Small intestine (tissue), 7 donors: ENCODE results near the gene COX11. TPM values are rescaled to one million over a fixed set of nuclear protein-coding genes. Genes with fewer than 3 reads are reported as not detected.

Experiments used
- DNase-seq, 2 donors: peaks; one replicate each; pipeline versions ENCODE4 v3.0.0 to v3.0.0-alpha.2; 2013
- FAIRE-seq: peaks from 2 replicates; lab custom pipeline; 2012; peaks lifted over from hg19 to GRCh38; lab: Jason Lieb, UNC
- H3K27ac ChIP-seq, 3 donors: one replicate each; pipeline ENCODE4 v1.5.1; 2013; ENCODE audit warnings: low read length in 2 of 3, mild to moderate bottlenecking in 2 of 3, control low read depth in 1 of 3, inconsistent platforms in 1 of 3, low read depth in 1 of 3, moderate library complexity in 1 of 3
- H3K27me3 ChIP-seq, 3 donors: one replicate each; pipeline ENCODE4 v1.6.1; 2013; ENCODE audit warnings: low read length in 3 of 3, inconsistent platforms in 1 of 3; ENCODE audit not compliant: control insufficient read depth in 3 of 3, insufficient read depth in 3 of 3
- H3K36me3 ChIP-seq, 3 donors: one replicate each; pipeline ENCODE4 v1.6.1; 2013; ENCODE audit warnings: low read length in 3 of 3, inconsistent platforms in 1 of 3, low read depth in 1 of 3, mild to moderate bottlenecking in 1 of 3, moderate library complexity in 1 of 3; ENCODE audit not compliant: control insufficient read depth in 3 of 3, insufficient read depth in 2 of 3
- H3K4me1 ChIP-seq, 3 donors: one replicate each; pipeline ENCODE4 v1.6.1; 2013; ENCODE audit warnings: low read length in 2 of 3, inconsistent platforms in 1 of 3, low read depth in 1 of 3, mild to moderate bottlenecking in 1 of 3, moderate library complexity in 1 of 3; ENCODE audit not compliant: control insufficient read depth in 3 of 3, insufficient read depth in 2 of 3
- H3K4me3 ChIP-seq, 3 donors: one replicate each; pipeline ENCODE4 v1.5.1; 2013; ENCODE audit warnings: low read length in 3 of 3, control low read depth in 1 of 3, inconsistent platforms in 1 of 3, low read depth in 1 of 3, mild to moderate bottlenecking in 1 of 3, moderate library complexity in 1 of 3
- H3K9me3 ChIP-seq, 2 donors: one replicate each; pipeline ENCODE4 v1.6.1; 2013; ENCODE audit warnings: low read depth in 1 of 2, low read length in 1 of 2; ENCODE audit not compliant: control insufficient read depth in 2 of 2, insufficient read depth in 1 of 2
- WGBS, 3 donors: extraction: QIAGEN DNeasy Blood & Tissue Kit; methylation state at CpG; one replicate each; pipeline ENCODE4 v1.1.7; 2013; 5-methylcytosine and 5-hydroxymethylcytosine counted together
- polyA plus RNA-seq, 4 donors: library from polyadenylated mRNA; stranded (reverse) in 3 of 4; unstranded in 1 of 4; fragments of 200-250 nt in 3 of 4; fragments of 120-200 nt in 1 of 4; gene quantifications; one replicate each; pipeline versions ENCODE4 v1.2.1 to v1.2.3, GENCODE V29; 2013
- donor health status: healthy with polysubstance abuse.
- donor health status: control.
- donor health status: control.
- donor health status: Bipolar disorder and iron deficiency.
- donor health status: healthy.

The COX11 gene
- polyA plus RNA-seq, 4 donors, result 26.4 to 118 (median 55.3) TPM

- peaks cover 0 to 9% (median 0%) of the 10 kb centered on the region in 3 donors for H3K4me1 ChIP-seq
- no peak for DNase-seq
- WGBS, 3 donors, result 80 to 85% (median 84%) methylated on average over 3 of the region's 3 CpGs
- H3K4me3 ChIP-seq, result no peak overlapping the region
- no peak overlapping the region for H3K27ac ChIP-seq
- no peaks in the 10 kb centered on the region for H3K27me3 ChIP-seq
- no peaks in the 10 kb centered on the region for H3K9me3 ChIP-seq
- peaks cover 0 to 2% (median 0%) of the 10 kb centered on the region in 3 donors for H3K36me3 ChIP-seq
- FAIRE-seq, result no peak
These were observed 6.3 kb upstream of the COX11 start for GRCh38 chr17:54974759-54975158.

- H3K27me3 ChIP-seq, result no peaks in the 10 kb centered on the region
- FAIRE-seq (no peak), DNase-seq (no peak)
- H3K27ac ChIP-seq, result no peak overlapping the region
- WGBS, 3 donors, result 79 to 86% (median 80%) methylated on average over 3 of the region's 3 CpGs
- H3K36me3 ChIP-seq, result peaks cover 0 to 2% (median 0%) of the 10 kb centered on the region in 3 donors
- H3K9me3 ChIP-seq, result no peaks in the 10 kb centered on the region
- H3K4me1 ChIP-seq, result peaks cover 0 to 15% (median 0%) of the 10 kb centered on the region in 3 donors
- no peak overlapping the region for H3K4me3 ChIP-seq
These were observed 4.1 kb upstream of the COX11 start for GRCh38 chr17:54972406-54973138.

- no peaks in the 10 kb centered on the region for H3K9me3 ChIP-seq
- WGBS, 3 donors, result 81 to 95% (median 93%) methylated on average over 3 of the region's 3 CpGs
- FAIRE-seq, result no peak
- no peak for DNase-seq
- H3K27me3 ChIP-seq, result no peaks in the 10 kb centered on the region
- H3K4me3 ChIP-seq, result no peak overlapping the region
- no peak overlapping the region for H3K27ac ChIP-seq
- H3K36me3 ChIP-seq, result peaks cover 0 to 2% (median 0%) of the 10 kb centered on the region in 3 donors
- peaks cover 0 to 15% (median 0%) of the 10 kb centered on the region in 3 donors for H3K4me1 ChIP-seq
These were observed 3.4 kb upstream of the COX11 start for GRCh38 chr17:54971901-54972300.

GRCh38 chr17:54971147-54971546 is 2.7 kb upstream of the COX11 start:
- no peak overlapping the region for H3K27ac ChIP-seq
- no peaks in the 10 kb centered on the region for H3K9me3 ChIP-seq
- peaks cover 0 to 15% (median 2%) of the 10 kb centered on the region in 3 donors for H3K4me1 ChIP-seq
- H3K27me3 ChIP-seq, result no peaks in the 10 kb centered on the region
- no peak for FAIRE-seq
- H3K4me3 ChIP-seq, result no peak overlapping the region
- no peaks in the 10 kb centered on the region for H3K36me3 ChIP-seq
- DNase-seq, result peak in 1 of 2 donors; percentile 17

- Histone ChIP-seq H3K27me3 (no peaks in the 10 kb centered on the region), H3K4me3 (peak overlapping the region in 1 of 3 donors; percentile 97), H3K36me3 (peaks cover 0 to 3% (median 0%) of the 10 kb centered on the region in 3 donors), H3K27ac (peak overlapping the region in 1 of 3 donors; percentile 78), H3K9me3 (no peaks in the 10 kb centered on the region), H3K4me1 (peaks cover 0 to 15% (median 2%) of the 10 kb centered on the region in 3 donors)
- DNase-seq, result peak in 1 of 2 donors; percentile 23
- 22 to 48% (median 31%) methylated on average over 7 of the region's 7 CpGs for WGBS, 3 donors
- FAIRE-seq, result no peak
These were observed 1.5 kb upstream of the COX11 start for GRCh38 chr17:54969658-54970572.

- H3K4me1 ChIP-seq, result peaks cover 0 to 15% (median 2%) of the 10 kb centered on the region in 3 donors
- peak overlapping the region; percentile 45 to 97 (median 83) for H3K4me3 ChIP-seq
- peaks cover 0 to 3% (median 0%) of the 10 kb centered on the region in 3 donors for H3K36me3 ChIP-seq
- peak overlapping the region; percentile 25 to 87 (median 78) for H3K27ac ChIP-seq
- DNase-seq, result no peak
- no peaks in the 10 kb centered on the region for H3K9me3 ChIP-seq
- H3K27me3 ChIP-seq, result no peaks in the 10 kb centered on the region
- FAIRE-seq, result no peak
- WGBS, 3 donors, result 0% methylated on average over 13 of the region's 13 CpGs
These were observed 506 bp upstream of the COX11 start for GRCh38 chr17:54968988-54969332.

- FAIRE-seq (no peak), DNase-seq (peak; percentile 77 to 78)
- WGBS, 3 donors, result 0% methylated on average over 21 of the region's 21 CpGs
These were observed 713 bp downstream of the COX11 start for GRCh38 chr17:54967621-54968261.

GRCh38 chr17:54956791-54957190 is 11.7 kb downstream of the COX11 start:
- WGBS, 3 donors, result 42 to 60% (median 50%) methylated on average over 3 of the region's 3 CpGs
- FAIRE-seq, result no peak
- Histone ChIP-seq H3K27ac (peak overlapping the region in 1 of 3 donors; percentile 11), H3K4me3 (no peak overlapping the region), H3K9me3 (no peaks in the 10 kb centered on the region), H3K4me1 (no peaks in the 10 kb centered on the region), H3K36me3 (peaks cover 11 to 41% (median 13%) of the 10 kb centered on the region in 3 donors), H3K27me3 (no peaks in the 10 kb centered on the region)
- DNase-seq, result peak in 1 of 2 donors; percentile 53

More at GRCh38 chr17:54967621-54968261, 713 bp downstream of the COX11 start:
- peaks cover 0 to 3% (median 0%) of the 10 kb centered on the region in 3 donors for H3K36me3 ChIP-seq
- H3K9me3 ChIP-seq, result no peaks in the 10 kb centered on the region
- no peaks in the 10 kb centered on the region for H3K27me3 ChIP-seq
- H3K4me3 ChIP-seq, result peak overlapping the region; percentile 83 to 97 (median 85)
- H3K4me1 ChIP-seq, result peaks cover 0 to 15% (median 2%) of the 10 kb centered on the region in 3 donors
- peak overlapping the region; percentile 46 to 87 (median 78) for H3K27ac ChIP-seq
